ENCODE results near the gene DCHS1. TPM values are rescaled to one million over a fixed set of nuclear protein-coding genes. Genes with fewer than 3 reads are reported as not detected.
A peak's percentile ranks its signal among the peaks of the same experiment; 100 is the strongest.

DCHS1 gene
- polyA plus RNA-seq, 2 of the 4 experiments (the other 2 are of a cell fraction), result 0.06 TPM

GRCh38 chr11:6603287-6604080, 52.1 kb downstream of the DCHS1 start, which contains the start of the genes ILK and RRP8 (continued):
- TF ChIP-seq HMGXB4 (CRISPR knock-in tag; IDR thresholded peaks at IDR 0.05; ENCODE audit: borderline replicate concordance), result no peak

GRCh38 chr11:6602096-6602940, 53.3 kb downstream of the DCHS1 start:
- Histone ChIP-seq H3K4me2 (peak overlapping the region; percentile 87), H3K4me1 (peaks cover 35% of the 10 kb centered on the region), H3K4me3 (peak overlapping the region; percentile 79), H3K27ac (peak overlapping the region; percentile 90 to 98), H3K9me3 (no peaks in the 10 kb centered on the region)
- ChIA-PET POLR2A (interaction anchor here (2.1 to 2.4 kb wide), 2 partner anchors 11 to 81 kb away, joined by 4 to 13 read pairs; partner anchors contain the start of gene MRPL17), CTCF (interaction anchor here (0.6 to 4.2 kb wide), 6 partner anchors 10 to 223 kb away, joined by 3 to 23 read pairs (median 4); partner anchors contain the start of genes MRPL17 and TAF10)
- TF ChIP-seq ESRRA (IDR thresholded peaks at IDR 0.05; ENCODE audit: borderline replicate concordance, low read length) (no peak), E2F6 (IDR thresholded peaks at IDR 0.05; ENCODE audit: borderline replicate concordance, low read depth) (no peak), CHD4 (IDR thresholded peaks at IDR 0.05; ENCODE audit: borderline replicate concordance) (no peak), ZC3H11A (IDR thresholded peaks at IDR 0.05) (no peak), FOXS1 (CRISPR knock-in tag; IDR thresholded peaks at IDR 0.05) (no peak), GATA3 (IDR thresholded peaks at IDR 0.05; ENCODE audit: borderline replicate concordance) (no peak), FOSL2 (IDR thresholded peaks at IDR 0.05) (no peak), FOSL2 (CRISPR knock-in tag; IDR thresholded peaks at IDR 0.05) (no peak), POLR2A (IDR thresholded peaks at IDR 0.05; ENCODE audit: low read length) (no peak), ZSCAN20 (CRISPR knock-in tag; IDR thresholded peaks at IDR 0.05) (no peak)
- FAIRE-seq (no peak), DNase-seq (ENCODE audit: low read depth in 1 of 2, low spot score in 1 of 2) (no peak), ATAC-seq (no peak)
- 43% methylated on average over 7 of the region's 7 CpGs for WGBS (ENCODE audit: missing lambda C conversion rate)

GRCh38 chr11:6601041-6601461, 54.6 kb downstream of the DCHS1 start:
- no peak overlapping the region for H3K27ac ChIP-seq
- no peak for FAIRE-seq
- H3K9me3 ChIP-seq, result no peaks in the 10 kb centered on the region
- ChIA-PET CTCF (no interaction called here), POLR2A (no interaction called here)
- ATAC-seq, result no peak
- H3K4me3 ChIP-seq, result no peak overlapping the region
- peaks cover 25% of the 10 kb centered on the region for H3K4me1 ChIP-seq
- no peak for DNase-seq (ENCODE audit: low read depth in 1 of 2, low spot score in 1 of 2)
- WGBS (ENCODE audit: missing lambda C conversion rate), result 97% methylated on average over 13 of the region's 13 CpGs
- no peak overlapping the region for H3K4me2 ChIP-seq
- TF ChIP-seq HES2 (IDR thresholded peaks at IDR 0.05), result no peak
- no peak for TF ChIP-seq CTCF (IDR thresholded peaks at IDR 0.05)
- no peak for TF ChIP-seq SMC3 (IDR thresholded peaks at IDR 0.05)
- no peak for TF ChIP-seq FOXS1 (CRISPR knock-in tag; IDR thresholded peaks at IDR 0.05)

Data from A549 (cell line).